BJ (cell line): ENCODE data around the gene CD48. TPM values are rescaled to one million over a fixed set of nuclear protein-coding genes. Genes with fewer than 3 reads are reported as not detected.
"Not testable (repeated sequence)": the region's sequence is repeated elsewhere in the genome, so short reads cannot be mapped to it uniquely, and the experiment has no call there.

Source experiments
- CTCF ChIA-PET: fragments of 350-600 bp; formaldehyde crosslinking; extraction: SDS; loops from one replicate; lab custom pipeline; 2021; ENCODE audit warnings: antibody characterized with exemption, inconsistent platforms; lab: Yijun Ruan, JAX
- POLR2A ChIA-PET: fragments of 300-600 bp; sonication (Branson Sonifier 250); formaldehyde crosslinking; extraction: SDS; loops from one replicate; lab custom pipeline; 2021; ENCODE audit warnings: antibody characterized with exemption; lab: Charles Lee
- DNase-seq: peaks from one replicate; pipeline ENCODE4 v3.0.0-alpha.2; 2011; ENCODE audit warnings: low read depth
- H3K27me3 ChIP-seq: 2 replicates; pipeline ENCODE4 v1.6.0; 2011; ENCODE audit warnings: low read length; ENCODE audit not compliant: control insufficient read depth, insufficient read depth
- H3K36me3 ChIP-seq: 2 replicates; pipeline ENCODE4 v1.5.1; 2011; ENCODE audit warnings: low read length; ENCODE audit not compliant: control insufficient read depth, insufficient read depth
- H3K4me3 ChIP-seq: 2 replicates; pipeline ENCODE4 v1.5.1; 2011; ENCODE audit warnings: low read depth, mild to moderate bottlenecking, control low read depth, low read length
- polyA plus RNA-seq: library from polyadenylated mRNA; depleted of rRNA; stranded (reverse); fragments of >200 nt; gene quantifications from 2 replicates; pipeline ENCODE4 v1.2.3, GENCODE V29; 2011
- TF ChIP-seq, protein P1 (sequence below): IDR thresholded peaks from 2 replicates; pipeline ENCODE4 v1.5.1; 2011; ENCODE audit warnings: low read depth, mild to moderate bottlenecking, control low read depth, inconsistent platforms, low read length, moderate library complexity; ENCODE audit not compliant: insufficient read depth

CD48 gene
- polyA plus RNA-seq, 1 experiment, result not detected

DNA sequence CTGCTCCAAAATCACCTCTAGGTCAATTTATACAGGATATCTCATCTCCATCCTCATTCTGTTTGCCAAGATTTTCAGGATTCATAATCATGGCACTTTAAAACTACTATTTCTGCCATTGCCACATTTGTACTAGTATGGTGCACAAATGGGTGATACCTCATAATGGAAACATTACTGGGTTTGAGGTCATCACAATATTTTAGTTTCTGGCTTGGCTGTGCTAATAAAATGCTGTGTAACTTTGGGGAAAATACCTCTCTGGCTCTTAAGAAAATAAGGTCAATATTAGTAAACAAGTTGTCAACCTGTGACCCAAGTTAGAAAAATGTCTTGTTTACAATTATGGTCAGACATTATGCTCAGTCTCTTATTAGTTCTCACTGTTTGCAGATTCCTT, 22.7 kb upstream of the CD48 start:
- ChIA-PET POLR2A (no interaction called here), CTCF (no interaction called here)
- TF ChIP-seq, protein P1, sequence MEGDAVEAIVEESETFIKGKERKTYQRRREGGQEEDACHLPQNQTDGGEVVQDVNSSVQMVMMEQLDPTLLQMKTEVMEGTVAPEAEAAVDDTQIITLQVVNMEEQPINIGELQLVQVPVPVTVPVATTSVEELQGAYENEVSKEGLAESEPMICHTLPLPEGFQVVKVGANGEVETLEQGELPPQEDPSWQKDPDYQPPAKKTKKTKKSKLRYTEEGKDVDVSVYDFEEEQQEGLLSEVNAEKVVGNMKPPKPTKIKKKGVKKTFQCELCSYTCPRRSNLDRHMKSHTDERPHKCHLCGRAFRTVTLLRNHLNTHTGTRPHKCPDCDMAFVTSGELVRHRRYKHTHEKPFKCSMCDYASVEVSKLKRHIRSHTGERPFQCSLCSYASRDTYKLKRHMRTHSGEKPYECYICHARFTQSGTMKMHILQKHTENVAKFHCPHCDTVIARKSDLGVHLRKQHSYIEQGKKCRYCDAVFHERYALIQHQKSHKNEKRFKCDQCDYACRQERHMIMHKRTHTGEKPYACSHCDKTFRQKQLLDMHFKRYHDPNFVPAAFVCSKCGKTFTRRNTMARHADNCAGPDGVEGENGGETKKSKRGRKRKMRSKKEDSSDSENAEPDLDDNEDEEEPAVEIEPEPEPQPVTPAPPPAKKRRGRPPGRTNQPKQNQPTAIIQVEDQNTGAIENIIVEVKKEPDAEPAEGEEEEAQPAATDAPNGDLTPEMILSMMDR, result no peak
- Histone ChIP-seq H3K4me3 (no peak overlapping the region), H3K36me3 (no peaks in the 10 kb centered on the region), H3K27me3 (no peaks in the 10 kb centered on the region)
- no peak for DNase-seq

GRCh38 chr1:160733898-160734297, 22.3 kb upstream of the CD48 start:
- Histone ChIP-seq H3K36me3 (no peaks in the 10 kb centered on the region), H3K27me3 (no peaks in the 10 kb centered on the region), H3K4me3 (no peak overlapping the region)
- DNase-seq, result no peak
- POLR2A ChIA-PET, result no interaction called here
- CTCF ChIA-PET, result no interaction called here
- TF ChIP-seq, protein P1, result no peak

GRCh38 chr1:160731990-160732389, 20.4 kb upstream of the CD48 start:
- ChIA-PET CTCF (no interaction called here), POLR2A (no interaction called here)
- DNase-seq, result no peak
- TF ChIP-seq, protein P1, result no peak
- no peak overlapping the region for H3K4me3 ChIP-seq
- H3K36me3 ChIP-seq, result no peaks in the 10 kb centered on the region
- no peaks in the 10 kb centered on the region for H3K27me3 ChIP-seq

DNA sequence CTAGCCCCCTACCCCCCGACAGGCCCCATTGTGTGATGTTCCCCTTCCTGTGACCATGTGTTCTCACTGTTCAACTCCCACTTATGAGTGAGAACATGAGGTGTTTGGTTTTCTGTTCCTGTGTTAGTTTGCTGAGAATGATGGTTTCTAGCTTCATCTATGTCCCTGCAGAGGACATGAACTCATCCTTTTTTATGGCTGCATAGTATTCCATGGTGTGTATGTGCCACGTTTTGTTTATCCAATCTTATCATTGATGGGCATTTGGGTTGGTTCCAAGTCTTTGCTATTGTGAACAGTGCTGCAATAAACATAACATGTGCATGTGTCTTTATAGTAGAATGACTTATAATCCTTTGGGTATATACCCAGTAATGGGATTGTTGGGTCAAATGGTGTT, 19.9 kb upstream of the CD48 start:
- H3K36me3 ChIP-seq, H3K27me3 ChIP-seq, CTCF ChIA-PET, H3K4me3 ChIP-seq, DNase-seq, POLR2A ChIA-PET: not testable (repeated sequence)

DNA sequence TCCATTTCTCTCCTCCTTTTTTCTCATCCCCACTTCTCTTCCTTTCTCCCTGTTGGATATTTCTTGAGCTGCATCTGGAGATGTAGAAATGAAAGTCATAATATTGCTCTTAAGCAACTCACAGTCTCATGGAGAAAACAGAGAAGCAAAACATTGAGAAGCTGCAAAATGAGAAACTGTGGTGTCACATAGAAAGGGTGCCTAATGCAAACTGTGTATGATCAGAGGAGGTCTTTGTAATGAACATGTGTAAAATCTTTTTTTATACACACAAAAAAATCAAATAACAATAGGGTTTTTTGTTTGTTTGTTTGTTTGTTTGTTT, 15.7 kb upstream of the CD48 start:
- H3K36me3 ChIP-seq, result no peaks in the 10 kb centered on the region
- H3K27me3 ChIP-seq, result no peaks in the 10 kb centered on the region
- no peak for DNase-seq
- CTCF ChIA-PET, result interaction anchor here (0.6 to 5.4 kb wide), 4 partner anchors 12 to 370 kb away, joined by 3 to 40 read pairs (median 8); partner anchors contain the start of genes ITLN2 and SLAMF7
- H3K4me3 ChIP-seq, result no peak overlapping the region
- POLR2A ChIA-PET, result no interaction called here
- TF ChIP-seq, protein P1, result no peak
